ENCODE data around the gene ATP6AP2. TPM values are rescaled to one million over a fixed set of nuclear protein-coding genes. Genes with fewer than 3 reads are reported as not detected.

ATP6AP2 gene, protein sequence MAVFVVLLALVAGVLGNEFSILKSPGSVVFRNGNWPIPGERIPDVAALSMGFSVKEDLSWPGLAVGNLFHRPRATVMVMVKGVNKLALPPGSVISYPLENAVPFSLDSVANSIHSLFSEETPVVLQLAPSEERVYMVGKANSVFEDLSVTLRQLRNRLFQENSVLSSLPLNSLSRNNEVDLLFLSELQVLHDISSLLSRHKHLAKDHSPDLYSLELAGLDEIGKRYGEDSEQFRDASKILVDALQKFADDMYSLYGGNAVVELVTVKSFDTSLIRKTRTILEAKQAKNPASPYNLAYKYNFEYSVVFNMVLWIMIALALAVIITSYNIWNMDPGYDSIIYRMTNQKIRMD
- total RNA-seq, result 132 and 161 TPM in 2 replicates

DNA sequence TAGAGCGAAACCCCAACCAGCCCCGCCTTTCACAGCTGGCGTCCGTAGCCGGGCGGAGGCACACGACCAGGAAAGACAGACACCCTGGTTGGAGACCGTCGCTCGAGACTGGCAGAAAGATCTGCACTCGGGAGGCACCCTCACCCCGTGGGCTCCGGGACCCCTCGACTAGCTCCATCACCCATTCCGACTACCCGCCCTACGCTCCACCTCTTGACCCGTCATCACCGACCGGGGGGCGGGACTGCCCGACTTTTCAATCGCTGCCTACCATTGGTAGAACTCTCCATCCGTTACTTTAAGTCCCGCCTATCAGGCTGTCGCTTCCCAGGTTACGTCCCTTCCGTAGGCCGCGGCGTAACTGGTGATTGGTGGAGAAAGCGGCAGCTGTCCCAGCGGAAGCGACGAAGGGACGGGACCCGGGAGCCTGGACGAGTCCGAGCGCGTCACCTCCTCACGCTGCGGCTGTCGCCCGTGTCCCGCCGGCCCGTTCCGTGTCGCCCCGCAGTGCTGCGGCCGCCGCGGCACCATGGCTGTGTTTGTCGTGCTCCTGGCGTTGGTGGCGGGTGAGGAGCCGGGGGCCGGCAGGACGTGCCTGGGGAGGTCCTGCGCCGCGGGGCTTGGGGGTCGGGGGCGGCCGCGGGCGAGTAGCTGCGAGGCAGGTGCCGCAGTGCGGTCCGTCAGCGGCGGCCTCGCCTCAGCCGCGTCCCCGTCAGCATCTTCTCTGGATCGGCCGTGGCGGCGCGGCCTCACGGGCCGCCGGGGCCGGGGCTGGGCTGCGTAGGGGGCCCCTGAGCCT, at the start of gene ATP6AP2:
Gene ATP6AP2 (plus strand): TSS at position 434 of the 799 bp plus-strand sequence. CDS start 96 bp downstream, at position 530.
- peak within 1 kb of the TSS; percentile 84 for H3K4me2 ChIP-seq (ENCODE audit: insufficient read depth, low read length)
- TF ChIP-seq, protein P1, sequence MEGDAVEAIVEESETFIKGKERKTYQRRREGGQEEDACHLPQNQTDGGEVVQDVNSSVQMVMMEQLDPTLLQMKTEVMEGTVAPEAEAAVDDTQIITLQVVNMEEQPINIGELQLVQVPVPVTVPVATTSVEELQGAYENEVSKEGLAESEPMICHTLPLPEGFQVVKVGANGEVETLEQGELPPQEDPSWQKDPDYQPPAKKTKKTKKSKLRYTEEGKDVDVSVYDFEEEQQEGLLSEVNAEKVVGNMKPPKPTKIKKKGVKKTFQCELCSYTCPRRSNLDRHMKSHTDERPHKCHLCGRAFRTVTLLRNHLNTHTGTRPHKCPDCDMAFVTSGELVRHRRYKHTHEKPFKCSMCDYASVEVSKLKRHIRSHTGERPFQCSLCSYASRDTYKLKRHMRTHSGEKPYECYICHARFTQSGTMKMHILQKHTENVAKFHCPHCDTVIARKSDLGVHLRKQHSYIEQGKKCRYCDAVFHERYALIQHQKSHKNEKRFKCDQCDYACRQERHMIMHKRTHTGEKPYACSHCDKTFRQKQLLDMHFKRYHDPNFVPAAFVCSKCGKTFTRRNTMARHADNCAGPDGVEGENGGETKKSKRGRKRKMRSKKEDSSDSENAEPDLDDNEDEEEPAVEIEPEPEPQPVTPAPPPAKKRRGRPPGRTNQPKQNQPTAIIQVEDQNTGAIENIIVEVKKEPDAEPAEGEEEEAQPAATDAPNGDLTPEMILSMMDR (IDR thresholded peaks at IDR 0.05; ENCODE audit: extremely low read depth, low read depth, low read length), result no peak
- H2AFZ ChIP-seq (ENCODE audit: low read length), result peak within 1 kb of the TSS; percentile 90
- DNase-seq (ENCODE audit: insufficient read length, low spot score, missing footprints), result peak; percentile 93
- no peaks in the 10 kb centered on the region for H3K36me3 ChIP-seq (ENCODE audit: insufficient read depth, low read length)
- H3K27me3 ChIP-seq (ENCODE audit: insufficient read depth, low read length), result peaks cover 22% of the 10 kb centered on the region
- peak within 1 kb of the TSS; percentile 63 for H3K27ac ChIP-seq (ENCODE audit: low read depth, low read length)
- peaks cover 45% of the 10 kb centered on the region for H3K79me2 ChIP-seq (ENCODE audit: insufficient read depth, low read length)
- H3K4me1 ChIP-seq (ENCODE audit: insufficient read depth, low read length), result peaks cover 7% of the 10 kb centered on the region
- no peaks in the 10 kb centered on the region for H3K9me3 ChIP-seq (ENCODE audit: low read depth, low read length)
- H4K20me1 ChIP-seq (ENCODE audit: insufficient read depth, low read length), result peaks cover 19% of the 10 kb centered on the region
- peak within 1 kb of the TSS; percentile 82 for H3K4me3 ChIP-seq (ENCODE audit: insufficient read depth, low read length)

DNA sequence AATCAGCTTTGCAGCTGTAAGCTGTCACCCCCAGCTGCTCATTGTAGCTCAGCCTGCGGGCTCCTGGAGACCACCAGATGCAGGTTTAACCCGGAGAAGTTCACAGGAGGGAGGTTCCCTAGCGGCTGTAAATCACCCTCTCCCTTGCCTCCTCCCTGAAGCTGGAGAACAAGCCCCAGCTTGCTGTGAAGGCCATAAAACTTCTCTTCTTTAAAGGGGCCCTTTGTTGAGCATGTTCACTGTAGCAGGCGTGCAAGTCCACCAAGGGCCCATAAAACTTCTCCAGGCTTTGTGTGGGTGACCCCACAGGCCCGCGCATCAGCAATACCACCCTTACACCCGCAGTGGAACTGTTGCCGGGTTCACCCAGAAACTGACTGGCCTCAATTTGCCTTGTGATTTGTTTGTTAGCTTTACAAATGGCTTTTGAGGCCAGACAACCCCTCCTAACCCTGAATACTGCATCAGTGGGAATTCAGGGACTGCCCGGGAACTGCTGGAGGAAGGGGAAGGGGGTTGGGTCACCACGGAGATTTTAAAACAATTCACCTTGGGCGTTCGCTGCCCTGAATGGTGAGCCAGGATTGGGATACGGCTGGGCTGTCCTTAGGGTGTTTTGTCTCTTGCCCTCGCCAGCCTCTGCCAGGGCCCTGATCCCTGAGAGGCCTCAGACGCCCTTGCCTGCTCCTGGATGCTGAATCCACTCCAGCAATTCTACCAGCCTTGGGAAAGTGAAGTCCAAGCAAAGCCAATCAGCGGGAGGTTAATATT, 49.5 kb upstream of the ATP6AP2 start:
- Histone ChIP-seq H3K4me2 (ENCODE audit: insufficient read depth, low read length) (no peak overlapping the region), H2AFZ (ENCODE audit: low read length) (no peak overlapping the region), H3K27ac (ENCODE audit: low read depth, low read length) (no peak overlapping the region), H4K20me1 (ENCODE audit: insufficient read depth, low read length) (no peaks in the 10 kb centered on the region), H3K36me3 (ENCODE audit: insufficient read depth, low read length) (no peaks in the 10 kb centered on the region), H3K9me3 (ENCODE audit: low read depth, low read length) (no peaks in the 10 kb centered on the region), H3K27me3 (ENCODE audit: insufficient read depth, low read length) (peaks cover 51% of the 10 kb centered on the region), H3K4me3 (ENCODE audit: insufficient read depth, low read length) (no peak overlapping the region), H3K4me1 (ENCODE audit: insufficient read depth, low read length) (no peaks in the 10 kb centered on the region), H3K79me2 (ENCODE audit: insufficient read depth, low read length) (no peaks in the 10 kb centered on the region)
- TF ChIP-seq, protein P1 (IDR thresholded peaks at IDR 0.05; ENCODE audit: extremely low read depth, low read depth, low read length), result no peak
- DNase-seq (ENCODE audit: insufficient read length, low spot score, missing footprints), result no peak

DNA sequence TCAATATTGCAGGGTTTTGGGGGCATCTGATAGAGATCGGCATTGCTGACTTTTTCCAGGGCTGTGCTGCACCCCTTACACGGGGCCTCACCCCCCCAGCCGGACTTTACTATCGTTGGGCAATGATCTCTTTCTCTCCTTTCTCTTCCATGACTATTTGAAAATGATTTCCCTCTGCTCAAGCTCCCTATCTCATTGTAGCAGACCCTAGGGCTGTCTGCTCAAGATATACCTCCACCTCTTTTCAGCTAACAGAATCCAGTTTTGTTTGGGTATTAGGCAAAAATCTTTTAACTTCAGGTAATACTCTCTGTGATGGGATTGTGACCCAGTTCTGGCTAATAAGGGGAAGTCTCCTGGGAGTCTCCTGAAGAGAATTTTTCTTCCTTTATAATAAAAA, 43.5 kb upstream of the ATP6AP2 start:
- DNase-seq (ENCODE audit: insufficient read length, low spot score, missing footprints), result no peak
- Histone ChIP-seq H3K36me3 (ENCODE audit: insufficient read depth, low read length) (no peaks in the 10 kb centered on the region), H3K27ac (ENCODE audit: low read depth, low read length) (no peak overlapping the region), H3K27me3 (ENCODE audit: insufficient read depth, low read length) (peaks cover 44% of the 10 kb centered on the region), H3K4me1 (ENCODE audit: insufficient read depth, low read length) (peaks cover 9% of the 10 kb centered on the region), H2AFZ (ENCODE audit: low read length) (no peak overlapping the region), H3K9me3 (ENCODE audit: low read depth, low read length) (no peaks in the 10 kb centered on the region), H4K20me1 (ENCODE audit: insufficient read depth, low read length) (no peaks in the 10 kb centered on the region), H3K4me2 (ENCODE audit: insufficient read depth, low read length) (no peak overlapping the region), H3K4me3 (ENCODE audit: insufficient read depth, low read length) (no peak overlapping the region), H3K79me2 (ENCODE audit: insufficient read depth, low read length) (no peaks in the 10 kb centered on the region)
- TF ChIP-seq, protein P1 (IDR thresholded peaks at IDR 0.05; ENCODE audit: extremely low read depth, low read depth, low read length), result no peak

Data from osteoblast (primary cell).